Stimulated activated CD8-positive, alpha-beta memory T cell treated with anti-CD3 and anti-CD28 coated beads, Interleukin-7, amount 100 ng/mL, for 4 hours (primary cell): ENCODE data around the gene SS18.

Experiments used
- DNase-seq, 2 donors: peaks; one replicate each; pipeline ENCODE4 v3.0.0-alpha.2; 2020; ENCODE audit warnings: low read depth in 2 of 2

Gene SS18

GRCh38 chr18:26002375-26002910, 88.0 kb downstream of the SS18 start:
- no peak for DNase-seq

GRCh38 chr18:25998461-25998860, 92.0 kb downstream of the SS18 start:
- DNase-seq = no peak

- no peak for DNase-seq
These were observed 97.8 kb downstream of the SS18 start for GRCh38 chr18:25992566-25992965.

GRCh38 chr18:25990473-25990872, 99.9 kb downstream of the SS18 start:
- DNase-seq = no peak

GRCh38 chr18:25985707-25986394, 104.6 kb downstream of the SS18 start:
- no peak for DNase-seq

- no peak for DNase-seq
These were observed 106.7 kb downstream of the SS18 start for GRCh38 chr18:25983730-25984129.

GRCh38 chr18:25982961-25983360, 107.5 kb downstream of the SS18 start:
- DNase-seq = no peak

GRCh38 chr18:25982153-25982552, 108.3 kb downstream of the SS18 start:
- no peak for DNase-seq

GRCh38 chr18:25979369-25980040, 110.9 kb downstream of the SS18 start:
- no peak for DNase-seq

- no peak for DNase-seq
These were observed 113.9 kb downstream of the SS18 start for GRCh38 chr18:25976554-25976953.

- no peak for DNase-seq
These were observed 115.8 kb downstream of the SS18 start for GRCh38 chr18:25974630-25975077.
